Sigmoid colon (tissue), 7 donors: ENCODE measurements around the gene VPS72. TPM values are rescaled to one million over a fixed set of nuclear protein-coding genes. Genes with fewer than 3 reads are reported as not detected.

Experiments used
- DNase-seq: peaks from one replicate; pipeline ENCODE4 v3.0.0-alpha.2; 2019
- H3K27ac ChIP-seq, 4 donors: fragments of 200-600 bp; sonication (generic); one replicate each; pipeline ENCODE4 v1.5.1; 2016 to 2019; ENCODE audit warnings: mild to moderate bottlenecking in 1 of 4
- H3K27me3 ChIP-seq, 3 donors: fragments of 200-600 bp; sonication (generic); one replicate each; pipeline ENCODE4 v1.5.1; 2019; ENCODE audit warnings: mild to moderate bottlenecking in 1 of 3
- H3K36me3 ChIP-seq, 4 donors: fragments of 200-600 bp; sonication (generic); one replicate each; pipeline ENCODE4 v1.5.1; 2016 to 2019
- H3K4me1 ChIP-seq, 4 donors: fragments of 200-600 bp; sonication (generic); one replicate each; pipeline ENCODE4 v1.5.1; 2017 to 2019
- H3K4me3 ChIP-seq, 4 donors: fragments of 200-600 bp; sonication (generic); one replicate each; pipeline ENCODE4 v1.5.1; 2017 to 2019; ENCODE audit warnings: mild to moderate bottlenecking in 2 of 4, moderate library complexity in 1 of 4
- H3K9me3 ChIP-seq, 4 donors: fragments of 200-600 bp in 3 of 4; sonication (generic) in 3 of 4; one replicate each; pipeline versions ENCODE4 v1.5.1 to v1.6.1; 2013 to 2019
- CTCF ChIP-seq, 4 experiments: fragments of 450-650 bp in 3 of 4; fragments of 200-600 bp in 1 of 4; IDR thresholded peaks; one replicate each; pipeline ENCODE4 v1.5.1; 2016 to 2019; ENCODE audit warnings: antibody characterized with exemption in 4 of 4, mild to moderate bottlenecking in 3 of 4, moderate library complexity in 2 of 4
- EP300 ChIP-seq, 4 donors: sonication (generic); formaldehyde crosslinking; IDR thresholded peaks; one replicate each; pipeline ENCODE4 v1.6.1; 2017; ENCODE audit warnings: antibody characterized with exemption in 4 of 4
- POLR2A ChIP-seq, 2 donors: fragments of 450-650 bp; IDR thresholded peaks; one replicate each; pipeline ENCODE4 v1.6.1; 2016; ENCODE audit warnings: antibody characterized with exemption in 2 of 2, mild to moderate bottlenecking in 2 of 2, moderate library complexity in 2 of 2
- POLR2AphosphoS5 ChIP-seq, 4 donors: sonication (generic); formaldehyde crosslinking; IDR thresholded peaks; one replicate each; pipeline ENCODE4 v1.6.1; 2017; ENCODE audit warnings: antibody characterized with exemption in 4 of 4
- WGBS, 2 donors: extraction: QIAGEN DNeasy Blood & Tissue Kit; methylation state at CpG; one replicate each; pipeline ENCODE4 v1.1.7; 2013; 5-methylcytosine and 5-hydroxymethylcytosine counted together
- intact Hi-C: fragments of 100-400 bp; cut with DNase I; formaldehyde crosslinking; loops from one replicate; pipeline ENCODE4 v1.15.1; 2023
- polyA plus RNA-seq, 3 donors: library from polyadenylated mRNA; stranded (reverse); fragments of 200-250 nt; gene quantifications; one replicate each; pipeline ENCODE4 v1.2.3, GENCODE V29; 2013
- total RNA-seq, 4 donors: library from RNA; depleted of rRNA; stranded (reverse); fragments of >200 nt; gene quantifications; one replicate each; pipeline ENCODE4 v1.1.0, GENCODE V29; 2016
- donor health status: healthy with polysubstance abuse.
- donor health status: Bipolar disorder and iron deficiency.
- donor health status: healthy.

VPS72 gene
- total and polyA plus RNA-seq, 7 donors, result 24.0 to 49.7 (median 36.2) TPM

DNA sequence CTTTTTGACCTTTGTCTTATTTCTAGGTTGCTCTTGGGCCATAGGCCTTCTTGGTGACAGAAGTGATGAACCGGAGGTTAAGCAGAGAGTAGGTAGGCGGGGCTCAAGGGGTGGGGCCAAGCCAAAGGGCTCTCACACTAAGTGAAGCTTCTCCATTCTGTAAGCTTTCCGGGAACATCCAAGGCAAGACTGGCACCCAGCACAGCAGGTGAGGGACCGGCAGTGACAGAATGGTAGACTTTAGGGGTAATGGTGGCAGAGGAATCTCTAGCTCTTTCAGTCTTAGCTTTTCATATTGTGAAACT, 33.5 kb downstream of the VPS72 start, which contains the start of gene TNFAIP8L2:
Gene TNFAIP8L2, plus strand, starts transcription at position 135 of the 305 bp plus-strand sequence. CDS start 2,049 bp downstream, outside the sequence.
- no peaks in the 10 kb centered on the region for H3K9me3 ChIP-seq
- 34% methylated on average over 4 of the region's 4 CpGs for WGBS, 2 donors
- no peaks in the 10 kb centered on the region for H3K27me3 ChIP-seq
- intact Hi-C loops, result loop anchor here (1.0 to 5.0 kb wide), 2 partner anchors 56 to 134 kb away; no protein-coding TSS in a partner anchor
- peaks cover 0 to 11% (median 0%) of the 10 kb centered on the region in 4 donors for H3K4me1 ChIP-seq
- H3K4me3 ChIP-seq, result peak within 1 kb of the TSS in 2 of 4 donors; percentile 11 to 29
- DNase-seq, result peak; percentile 75
- peak within 1 kb of the TSS in 2 of 4 donors; percentile 12 to 40 for H3K27ac ChIP-seq
- peaks cover 4 to 50% (median 18%) of the 10 kb centered on the region in 4 donors for H3K36me3 ChIP-seq
- TF ChIP-seq EP300 (IDR thresholded peaks at IDR 0.05) (no peak), CTCF (IDR thresholded peaks at IDR 0.05) (no peak), POLR2A (IDR thresholded peaks at IDR 0.05) (no peak), POLR2AphosphoS5 (IDR thresholded peaks at IDR 0.05) (no peak)

DNA sequence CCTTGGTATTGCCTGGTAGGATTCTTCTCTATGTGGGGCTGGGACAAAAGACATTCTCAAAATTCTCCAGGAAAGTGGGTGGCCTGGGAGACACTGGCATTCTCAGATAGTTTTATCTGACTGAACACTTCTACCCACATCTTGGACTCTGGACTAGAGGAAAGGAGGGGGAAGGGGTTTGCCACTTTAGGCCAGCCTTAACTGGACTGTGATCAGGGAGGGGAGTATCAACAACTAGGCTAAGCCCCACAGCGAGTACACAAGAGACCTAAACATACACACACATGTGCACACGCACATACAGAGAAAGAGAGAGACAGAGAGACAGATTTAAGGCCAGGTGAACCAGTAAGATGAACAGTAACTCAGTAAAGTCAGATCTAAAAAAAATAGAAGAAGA, 42.3 kb downstream of the VPS72 start:
- Histone ChIP-seq H3K9me3 (no peaks in the 10 kb centered on the region), H3K36me3 (no peaks in the 10 kb centered on the region), H3K4me3 (no peak overlapping the region), H3K27ac (peak overlapping the region; percentile 84 to 87 (median 86)), H3K4me1 (peaks cover 0 to 42% (median 28%) of the 10 kb centered on the region in 4 donors), H3K27me3 (no peaks in the 10 kb centered on the region)
- WGBS, 2 donors, result 68 to 95% methylated on average over 2 of the region's 2 CpGs
- DNase-seq, result no peak
- intact Hi-C loops, result loop anchor here (2.0 kb wide), 2 partner anchors 17 to 77 kb away; partner anchors contain the start of genes GABPB2 and LYSMD1
- TF ChIP-seq EP300 (IDR thresholded peaks at IDR 0.05), result no peak
- TF ChIP-seq CTCF (IDR thresholded peaks at IDR 0.05), result no peak
- no peak for TF ChIP-seq POLR2AphosphoS5 (IDR thresholded peaks at IDR 0.05)
- no peak for TF ChIP-seq POLR2A (IDR thresholded peaks at IDR 0.05)

GRCh38 chr1:151147132-151147503, 42.9 kb downstream of the VPS72 start:
- Histone ChIP-seq H3K4me1 (peaks cover 0 to 42% (median 28%) of the 10 kb centered on the region in 4 donors), H3K27me3 (no peaks in the 10 kb centered on the region), H3K4me3 (peak overlapping the region; percentile 75 to 84 (median 82)), H3K9me3 (no peaks in the 10 kb centered on the region), H3K36me3 (no peaks in the 10 kb centered on the region), H3K27ac (peak overlapping the region; percentile 84 to 87 (median 86))
- DNase-seq, result no peak
- intact Hi-C loops, result loop anchor here (2.0 kb wide), 2 partner anchors 18 to 76 kb away; partner anchors contain the start of genes GABPB2 and LYSMD1
- TF ChIP-seq CTCF (IDR thresholded peaks at IDR 0.05), result no peak
- TF ChIP-seq EP300 (IDR thresholded peaks at IDR 0.05), result no peak
- TF ChIP-seq POLR2AphosphoS5 (IDR thresholded peaks at IDR 0.05), result no peak
- no peak for TF ChIP-seq POLR2A (IDR thresholded peaks at IDR 0.05)
- 21 to 22% methylated on average over 7 of the region's 7 CpGs for WGBS, 2 donors

GRCh38 chr1:151146412-151147131, 43.4 kb downstream of the VPS72 start, which contains the start of gene SEMA6C:
Gene SEMA6C (minus strand): TSS chr1:151146631. CDS start chr1:151142621, 4,010 bp downstream.
- H3K9me3 ChIP-seq, result no peaks in the 10 kb centered on the region
- WGBS, 2 donors, result 0 to 1% methylated on average over 61 of the region's 61 CpGs
- intact Hi-C loops, result loop anchor here (2.0 kb wide), 2 partner anchors 18 to 76 kb away; partner anchors contain the start of genes GABPB2 and LYSMD1
- peak within 1 kb of the TSS; percentile 75 to 84 (median 82) for H3K4me3 ChIP-seq
- H3K27ac ChIP-seq, result peak within 1 kb of the TSS; percentile 84 to 87 (median 86)
- TF ChIP-seq CTCF (IDR thresholded peaks at IDR 0.05) (no peak), POLR2A (IDR thresholded peaks at IDR 0.05) (peak; percentile 70 to 74), POLR2AphosphoS5 (IDR thresholded peaks at IDR 0.05) (peak; percentile 80 to 93 (median 92))
- peak; percentile 98 for DNase-seq
- H3K4me1 ChIP-seq, result peaks cover 0 to 42% (median 28%) of the 10 kb centered on the region in 4 donors
- no peaks in the 10 kb centered on the region for H3K27me3 ChIP-seq
- H3K36me3 ChIP-seq, result no peaks in the 10 kb centered on the region
